ENCODE data around the gene FBRS.
A peak's percentile ranks its signal among the peaks of the same experiment; 100 is the strongest.

The FBRS gene

DNA sequence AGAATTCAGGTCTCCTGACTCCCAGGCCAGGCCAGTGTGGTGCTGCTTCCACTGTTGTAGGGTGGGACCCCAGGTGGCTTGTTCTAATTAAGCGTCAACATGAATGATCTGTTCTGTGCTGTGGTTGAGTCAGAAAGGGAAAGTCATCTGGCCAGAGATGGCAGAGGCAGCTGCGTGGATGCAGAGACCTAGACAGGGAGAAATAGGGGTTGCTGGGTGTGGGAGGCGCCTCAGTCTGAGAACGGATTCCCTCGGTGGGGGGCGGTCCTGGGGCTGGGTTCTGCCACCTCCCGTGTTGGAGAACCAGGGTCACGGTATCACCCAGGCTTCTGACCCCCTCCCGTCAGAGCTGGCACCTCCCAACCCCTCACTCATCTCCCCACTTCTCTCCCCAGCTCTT, 5.6 kb downstream of the FBRS start:
- ChIA-PET CTCF (interaction anchor here (0.7 to 0.8 kb wide), 2 partner anchors 31 to 647 kb away, joined by 3 read pairs; no protein-coding TSS in a partner anchor), POLR2A (interaction anchor here (0.5 to 1.4 kb wide), 4 partner anchors 12 to 114 kb away, joined by 3 to 4 read pairs (median 4); no protein-coding TSS in a partner anchor)
- H3K36me3 ChIP-seq (ENCODE audit: control insufficient read depth in 2 of 2, insufficient read depth in 1 of 2, low read length in 2 of 2), result peaks cover 29 to 83% of the 10 kb centered on the region in 2 experiments; a peak in 2 of 3 replicates

DNA sequence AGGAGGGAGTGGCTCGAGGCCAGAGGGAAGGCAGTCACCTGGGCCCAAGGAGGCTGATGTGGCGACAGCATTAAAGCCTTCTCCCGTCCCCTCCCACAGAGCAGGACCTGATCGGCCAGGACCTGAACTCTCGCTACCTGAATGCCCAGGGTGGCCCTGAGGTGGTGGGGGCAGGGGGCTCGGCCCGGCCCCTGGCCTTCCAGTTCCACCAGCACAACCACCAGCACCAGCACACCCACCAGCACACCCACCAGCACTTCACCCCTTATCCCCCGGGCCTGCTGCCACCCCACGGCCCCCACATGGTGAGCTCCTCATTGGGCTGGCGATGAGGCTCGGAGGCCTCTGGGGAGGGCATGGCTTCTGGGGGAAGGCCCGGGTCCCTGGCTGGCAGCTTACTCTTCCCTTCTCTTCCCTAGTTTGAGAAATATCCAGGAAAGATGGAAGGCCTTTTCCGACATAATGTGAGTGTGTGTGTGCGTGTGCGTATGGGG, 6.4 kb downstream of the FBRS start:
- H3K9me3 ChIP-seq (ENCODE audit: control insufficient read depth, insufficient read depth, low read depth, low read length), result no peaks in the 10 kb centered on the region
- no peak overlapping the region for H3K27ac ChIP-seq (ENCODE audit: extremely low read depth, low read depth, low read length)
- ChIA-PET CTCF (interaction anchor here (0.6 to 1.5 kb wide), 2 partner anchors 19 to 276 kb away, joined by 4 to 5 read pairs; no protein-coding TSS in a partner anchor), POLR2A (interaction anchor here (1.3 to 1.6 kb wide), 4 partner anchors 11 to 33 kb away, joined by 3 to 4 read pairs (median 4); no protein-coding TSS in a partner anchor)
- H3K36me3 ChIP-seq (ENCODE audit: control insufficient read depth in 2 of 2, insufficient read depth in 1 of 2, low read length in 2 of 2), result peaks cover 29 to 91% of the 10 kb centered on the region in 2 experiments; a peak in 2 of 3 replicates
- no peak overlapping the region for H3K4me3 ChIP-seq (ENCODE audit: low read depth, low read length)
- TF ChIP-seq ZNF768 (tag by site-specific recombination; IDR thresholded peaks at IDR 0.05) (no peak), EGR2 (tag by site-specific recombination; IDR thresholded peaks at IDR 0.05; ENCODE audit: low read depth) (peak; percentile 59), ZFHX2 (tag by site-specific recombination; conservative IDR thresholded peaks at IDR 0.05) (0 out of 2 replicates have a peak, but pooled peaks have one; percentile 48), ZNF837 (tag by site-specific recombination; IDR thresholded peaks at IDR 0.05) (no peak)
- H3K4me1 ChIP-seq (ENCODE audit: control insufficient read depth, insufficient read depth, low read length), result peaks cover 7% of the 10 kb centered on the region

More for the DNA sequence above, 5.6 kb downstream of the FBRS start:
- H3K27ac ChIP-seq (ENCODE audit: extremely low read depth, low read depth, low read length), result no peak overlapping the region
- H3K4me3 ChIP-seq (ENCODE audit: low read depth, low read length), result no peak overlapping the region
- no peaks in the 10 kb centered on the region for H3K9me3 ChIP-seq (ENCODE audit: control insufficient read depth, insufficient read depth, low read depth, low read length)
- H3K4me1 ChIP-seq (ENCODE audit: control insufficient read depth, insufficient read depth, low read length), result peaks cover 7% of the 10 kb centered on the region
- TF ChIP-seq ZNF555 (tag by site-specific recombination; conservative IDR thresholded peaks at IDR 0.05), result no peak
- no peak for TF ChIP-seq ZBTB8A (tag by site-specific recombination; IDR thresholded peaks at IDR 0.05)
- no peak for TF ChIP-seq ZBTB20 (tag by site-specific recombination; IDR thresholded peaks at IDR 0.05)
- 0 out of 2 replicates have a peak, but pooled peaks have one; percentile 38 for TF ChIP-seq GLIS2 (tag by site-specific recombination; IDR thresholded peaks at IDR 0.05)
- TF ChIP-seq GLIS1 (tag by site-specific recombination; IDR thresholded peaks at IDR 0.05), result 0 out of 2 replicates have a peak, but pooled peaks have one; percentile 10

DNA sequence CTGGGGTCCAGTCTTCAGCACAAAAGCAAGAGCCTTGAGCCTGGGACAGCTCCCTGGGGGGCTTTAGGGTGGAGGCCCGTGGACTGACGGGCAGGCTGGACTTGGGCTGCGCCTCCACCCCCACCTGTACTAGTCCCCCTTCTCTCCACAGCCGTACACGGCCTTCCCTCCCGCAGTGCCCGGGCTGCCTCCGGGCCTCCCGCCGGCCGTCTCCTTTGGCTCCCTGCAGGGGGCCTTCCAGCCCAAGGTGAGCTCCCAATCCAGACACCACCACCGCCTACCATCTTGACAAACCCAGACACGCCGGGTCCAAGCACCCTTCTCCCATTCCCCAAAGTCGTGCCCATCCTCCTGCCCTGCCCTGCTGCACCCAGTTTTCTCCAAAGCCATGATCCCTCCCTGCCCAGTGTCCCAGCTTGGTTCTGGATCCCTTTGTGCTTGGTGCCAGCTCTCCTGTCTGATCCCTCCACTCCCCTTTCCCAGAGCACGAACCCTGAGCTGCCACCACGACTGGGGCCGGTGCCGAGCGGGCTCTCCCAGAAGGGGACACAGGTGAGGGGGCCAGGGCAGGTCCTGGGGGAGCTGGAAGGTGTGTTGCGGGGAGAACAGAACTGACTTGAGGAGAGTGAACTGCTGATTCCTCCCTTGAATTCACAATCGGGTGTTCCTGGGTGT, 7.1 kb downstream of the FBRS start:
- no peaks in the 10 kb centered on the region for H3K9me3 ChIP-seq (ENCODE audit: control insufficient read depth, insufficient read depth, low read depth, low read length)
- peaks cover 29 to 97% of the 10 kb centered on the region in 2 experiments; a peak in 2 of 3 replicates for H3K36me3 ChIP-seq (ENCODE audit: control insufficient read depth in 2 of 2, insufficient read depth in 1 of 2, low read length in 2 of 2)
- H3K27ac ChIP-seq (ENCODE audit: extremely low read depth, low read depth, low read length), result no peak overlapping the region
- no peak overlapping the region for H3K4me3 ChIP-seq (ENCODE audit: low read depth, low read length)
- ChIA-PET CTCF (interaction anchor here (0.6 to 1.5 kb wide), 5 partner anchors 19 to 275 kb away, joined by 3 to 6 read pairs (median 4); partner anchors contain the start of gene DCTPP1), POLR2A (interaction anchor here (0.6 to 1.6 kb wide), 5 partner anchors 10 to 614 kb away, joined by 3 to 5 read pairs (median 4); no protein-coding TSS in a partner anchor)
- peaks cover 5% of the 10 kb centered on the region for H3K4me1 ChIP-seq (ENCODE audit: control insufficient read depth, insufficient read depth, low read length)
- TF ChIP-seq GLIS1 (tag by site-specific recombination; IDR thresholded peaks at IDR 0.05), result peak; percentile 29; the same call in 1 of the 2 replicates
- no peak for TF ChIP-seq ZNF830 (tag by site-specific recombination; IDR thresholded peaks at IDR 0.05; ENCODE audit: low read depth)
- TF ChIP-seq ZNF600 (tag by site-specific recombination; IDR thresholded peaks at IDR 0.05), result peak; percentile 44; the same call in 1 of the 2 replicates
- TF ChIP-seq ZIC2 (tag by site-specific recombination; IDR thresholded peaks at IDR 0.05), result peak; percentile 78
- TF ChIP-seq, protein P1, sequence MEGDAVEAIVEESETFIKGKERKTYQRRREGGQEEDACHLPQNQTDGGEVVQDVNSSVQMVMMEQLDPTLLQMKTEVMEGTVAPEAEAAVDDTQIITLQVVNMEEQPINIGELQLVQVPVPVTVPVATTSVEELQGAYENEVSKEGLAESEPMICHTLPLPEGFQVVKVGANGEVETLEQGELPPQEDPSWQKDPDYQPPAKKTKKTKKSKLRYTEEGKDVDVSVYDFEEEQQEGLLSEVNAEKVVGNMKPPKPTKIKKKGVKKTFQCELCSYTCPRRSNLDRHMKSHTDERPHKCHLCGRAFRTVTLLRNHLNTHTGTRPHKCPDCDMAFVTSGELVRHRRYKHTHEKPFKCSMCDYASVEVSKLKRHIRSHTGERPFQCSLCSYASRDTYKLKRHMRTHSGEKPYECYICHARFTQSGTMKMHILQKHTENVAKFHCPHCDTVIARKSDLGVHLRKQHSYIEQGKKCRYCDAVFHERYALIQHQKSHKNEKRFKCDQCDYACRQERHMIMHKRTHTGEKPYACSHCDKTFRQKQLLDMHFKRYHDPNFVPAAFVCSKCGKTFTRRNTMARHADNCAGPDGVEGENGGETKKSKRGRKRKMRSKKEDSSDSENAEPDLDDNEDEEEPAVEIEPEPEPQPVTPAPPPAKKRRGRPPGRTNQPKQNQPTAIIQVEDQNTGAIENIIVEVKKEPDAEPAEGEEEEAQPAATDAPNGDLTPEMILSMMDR (tag by site-specific recombination; IDR thresholded peaks at IDR 0.05), result 0 out of 2 replicates have a peak, but pooled peaks have one; percentile 18

DNA sequence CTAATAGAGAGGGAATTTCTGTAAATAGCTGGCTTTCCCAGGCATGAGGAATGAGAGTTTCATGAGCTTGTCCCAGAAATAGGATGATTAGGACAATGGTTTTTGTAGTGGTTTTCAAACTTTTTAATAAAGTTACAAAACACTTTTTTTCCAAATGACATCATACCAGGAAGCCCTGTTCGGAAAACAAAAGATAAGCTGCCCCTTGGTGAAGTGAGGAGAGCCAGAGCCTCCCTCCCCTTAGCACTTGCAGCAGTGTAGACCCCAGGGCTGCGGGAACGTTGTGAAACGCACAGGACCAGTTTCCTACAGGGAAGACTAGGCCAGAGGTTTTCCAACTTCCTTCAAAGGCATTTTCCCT, 7.6 kb downstream of the FBRS start:
- H3K36me3 ChIP-seq (ENCODE audit: control insufficient read depth in 2 of 2, insufficient read depth in 1 of 2, low read length in 2 of 2), result peaks cover 26 to 97% of the 10 kb centered on the region in 2 experiments; a peak in 2 of 3 replicates
- POLR2A ChIA-PET, result interaction anchor here (0.6 to 1.6 kb wide), 3 partner anchors 28 to 615 kb away, joined by 4 to 5 read pairs (median 5); no protein-coding TSS in a partner anchor
- TF ChIP-seq IKZF3 (tag by site-specific recombination; IDR thresholded peaks at IDR 0.05) (no peak), ZNF658 (tag by site-specific recombination; IDR thresholded peaks at IDR 0.05) (no peak), ZNF610 (tag by site-specific recombination; IDR thresholded peaks at IDR 0.05; ENCODE audit: borderline replicate concordance) (no peak), ZNF266 (tag by site-specific recombination; IDR thresholded peaks at IDR 0.05; ENCODE audit: low read depth) (no peak), ZNF202 (tag by site-specific recombination; IDR thresholded peaks at IDR 0.05; ENCODE audit: borderline replicate concordance) (no peak), EGR2 (tag by site-specific recombination; IDR thresholded peaks at IDR 0.05; ENCODE audit: low read depth) (no peak), REPIN1 (tag by site-specific recombination; IDR thresholded peaks at IDR 0.05; ENCODE audit: low read depth) (no peak)
- TF ChIP-seq, protein P2, sequence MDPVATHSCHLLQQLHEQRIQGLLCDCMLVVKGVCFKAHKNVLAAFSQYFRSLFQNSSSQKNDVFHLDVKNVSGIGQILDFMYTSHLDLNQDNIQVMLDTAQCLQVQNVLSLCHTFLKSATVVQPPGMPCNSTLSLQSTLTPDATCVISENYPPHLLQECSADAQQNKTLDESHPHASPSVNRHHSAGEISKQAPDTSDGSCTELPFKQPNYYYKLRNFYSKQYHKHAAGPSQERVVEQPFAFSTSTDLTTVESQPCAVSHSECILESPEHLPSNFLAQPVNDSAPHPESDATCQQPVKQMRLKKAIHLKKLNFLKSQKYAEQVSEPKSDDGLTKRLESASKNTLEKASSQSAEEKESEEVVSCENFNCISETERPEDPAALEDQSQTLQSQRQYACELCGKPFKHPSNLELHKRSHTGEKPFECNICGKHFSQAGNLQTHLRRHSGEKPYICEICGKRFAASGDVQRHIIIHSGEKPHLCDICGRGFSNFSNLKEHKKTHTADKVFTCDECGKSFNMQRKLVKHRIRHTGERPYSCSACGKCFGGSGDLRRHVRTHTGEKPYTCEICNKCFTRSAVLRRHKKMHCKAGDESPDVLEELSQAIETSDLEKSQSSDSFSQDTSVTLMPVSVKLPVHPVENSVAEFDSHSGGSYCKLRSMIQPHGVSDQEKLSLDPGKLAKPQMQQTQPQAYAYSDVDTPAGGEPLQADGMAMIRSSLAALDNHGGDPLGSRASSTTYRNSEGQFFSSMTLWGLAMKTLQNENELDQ (tag by site-specific recombination; IDR thresholded peaks at IDR 0.05; ENCODE audit: low read depth), result no peak

More for the DNA sequence above, 7.6 kb downstream of the FBRS start:
- no peaks in the 10 kb centered on the region for H3K9me3 ChIP-seq (ENCODE audit: control insufficient read depth, insufficient read depth, low read depth, low read length)
- no peak overlapping the region for H3K27ac ChIP-seq (ENCODE audit: extremely low read depth, low read depth, low read length)
- CTCF ChIA-PET, result interaction anchor here (0.8 to 1.5 kb wide), 4 partner anchors 18 to 236 kb away, joined by 3 to 6 read pairs (median 4); partner anchors contain the start of gene DCTPP1
- no peaks in the 10 kb centered on the region for H3K4me1 ChIP-seq (ENCODE audit: control insufficient read depth, insufficient read depth, low read length)
- no peak overlapping the region for H3K4me3 ChIP-seq (ENCODE audit: low read depth, low read length)

Data from HEK293 (cell line).